ENCODE results near the gene ENO2. TPM values are rescaled to one million over a fixed set of nuclear protein-coding genes. Genes with fewer than 3 reads are reported as not detected.

ENO2 gene
- total RNA-seq, 1 donor from 2014 or later = 12.6 TPM

DNA sequence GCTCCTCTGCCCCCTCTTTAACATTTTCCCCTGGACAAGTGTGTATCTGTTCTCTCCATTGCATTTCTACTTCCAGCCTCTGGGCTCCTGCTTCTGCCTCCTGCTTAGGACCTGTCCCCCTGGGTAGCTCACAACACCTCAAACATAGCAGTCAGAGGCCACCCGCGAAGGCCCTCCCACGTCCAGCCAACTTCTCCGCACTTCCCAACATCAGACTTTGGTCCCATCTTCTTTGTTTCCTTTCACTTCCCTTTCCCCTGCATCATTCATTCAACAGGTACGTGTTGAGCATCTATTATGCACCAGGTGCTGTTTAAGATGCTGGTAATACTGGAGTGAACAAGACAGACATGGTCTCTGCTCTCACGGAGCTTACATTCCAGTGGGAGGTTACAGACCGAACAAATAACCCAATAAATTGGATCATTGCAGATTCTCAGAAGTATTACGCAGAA, 32.6 kb downstream of the ENO2 start:
- no peak for DNase-seq (ENCODE audit: low read depth, low spot score)

DNA sequence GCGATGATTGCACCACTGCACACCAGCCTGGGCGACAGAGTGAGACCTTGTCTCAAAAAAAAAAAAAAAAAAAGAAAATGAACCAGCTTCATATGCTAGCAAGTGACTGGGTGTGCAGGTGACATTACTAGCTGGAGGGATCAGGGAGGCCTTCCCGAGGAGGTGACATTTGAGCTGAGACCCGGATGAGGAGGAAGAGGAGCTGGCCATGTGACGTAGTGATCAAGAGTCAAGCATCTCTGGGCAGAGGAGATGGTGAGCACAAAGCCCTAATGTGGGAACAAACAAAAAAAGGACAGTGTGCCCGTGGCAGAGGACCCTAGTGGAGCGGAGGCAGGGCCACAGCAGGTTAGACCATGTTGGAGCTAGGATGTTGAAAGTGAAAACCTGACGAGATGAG, 33.2 kb downstream of the ENO2 start:
- no peak for DNase-seq (ENCODE audit: low read depth, low spot score)

DNA sequence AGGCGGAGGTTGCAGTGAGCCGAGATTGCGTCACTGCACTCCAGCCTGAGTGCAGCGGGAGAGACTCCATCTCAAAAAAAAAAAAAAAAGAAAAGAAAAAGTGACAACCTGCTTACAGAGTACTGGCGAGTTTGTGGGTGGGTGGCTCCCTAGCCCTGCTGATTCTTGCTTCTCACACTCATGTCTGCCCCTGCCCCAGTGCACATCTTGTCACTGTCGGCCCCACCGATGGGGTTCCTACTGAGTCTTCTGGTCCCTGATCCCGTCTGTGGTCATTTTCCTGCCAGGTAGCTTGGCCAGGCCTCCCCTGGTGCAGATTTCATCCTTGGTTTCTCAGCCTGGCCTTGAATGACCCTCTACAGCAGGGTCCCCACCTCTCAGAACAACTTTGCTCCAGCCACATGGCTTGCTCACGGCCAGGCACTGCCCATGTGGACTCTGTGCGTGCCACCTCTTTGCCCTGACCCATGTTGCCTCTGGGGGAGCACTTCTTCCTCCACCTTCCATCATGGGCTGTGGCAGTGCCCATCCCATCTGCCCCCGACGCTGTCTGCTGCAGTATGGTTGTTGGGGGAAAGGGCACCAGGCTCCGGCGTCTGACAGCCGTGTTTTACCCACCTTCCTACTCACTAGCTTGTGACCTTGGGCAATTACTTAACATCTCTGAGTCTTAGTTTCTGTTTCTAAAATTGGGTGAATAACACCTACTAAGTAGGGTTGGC, 34.7 kb downstream of the ENO2 start:
- DNase-seq (ENCODE audit: low read depth, low spot score) = no peak

DNA sequence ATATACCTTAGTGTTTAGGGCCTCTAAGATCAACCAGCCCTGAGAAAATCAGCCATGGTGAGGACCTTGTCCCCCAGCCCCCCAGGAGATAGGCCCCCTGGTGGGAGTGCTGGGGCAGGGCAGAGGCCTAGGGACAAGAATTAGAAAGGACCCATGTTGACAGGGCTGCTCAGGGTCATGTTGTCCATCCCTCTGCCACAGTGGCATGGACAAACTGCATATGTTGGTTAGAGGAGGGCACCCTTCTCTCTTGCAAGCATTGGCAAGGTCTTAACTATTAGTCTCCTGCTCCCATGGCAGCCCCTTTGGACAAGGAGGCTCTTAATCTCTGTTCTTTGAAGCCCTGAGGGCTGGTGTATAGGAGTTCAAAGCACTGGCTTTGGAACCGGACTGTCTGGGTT, 36.0 kb downstream of the ENO2 start:
- no peak for DNase-seq (ENCODE audit: low read depth, low spot score)

DNA sequence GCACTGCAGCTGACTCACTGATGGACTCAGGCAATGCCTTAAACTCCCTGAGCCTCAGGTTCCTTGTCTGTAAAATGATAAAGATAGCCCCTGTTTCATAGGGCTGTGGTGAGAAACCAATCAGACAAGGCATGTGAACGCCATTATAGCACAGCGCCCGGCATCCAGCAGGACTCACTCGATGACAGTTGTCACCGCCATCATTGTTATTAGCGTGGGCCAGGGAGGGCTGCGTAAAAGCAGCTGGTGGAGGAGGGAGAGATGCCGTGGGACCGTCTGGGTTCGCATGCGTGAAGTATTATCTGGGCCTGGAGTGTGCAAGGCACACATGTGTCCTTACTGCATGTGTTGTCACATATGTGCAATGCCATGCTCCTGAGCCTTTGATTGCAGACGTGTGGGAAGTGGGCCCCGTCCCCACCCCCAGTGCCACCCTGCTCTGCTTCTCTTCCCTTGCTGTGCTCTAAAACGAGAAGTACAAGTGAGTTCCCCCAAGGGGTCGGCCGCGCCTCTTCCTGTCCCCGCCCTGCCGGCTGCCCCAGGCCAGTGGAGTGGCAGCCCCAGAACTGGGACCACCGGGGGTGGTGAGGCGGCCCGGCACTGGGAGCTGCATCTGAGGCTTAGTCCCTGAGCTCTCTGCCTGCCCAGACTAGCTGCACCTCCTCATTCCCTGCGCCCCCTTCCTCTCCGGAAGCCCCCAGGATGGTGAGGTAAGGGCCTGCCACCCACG, 36.6 kb downstream of the ENO2 start, which contains the start of gene PTPN6:
Gene PTPN6, plus strand, starts transcription at position 546 of the 730 bp plus-strand sequence. Its CDS starts 157 bp downstream, at position 703.
- DNase-seq (ENCODE audit: low read depth, low spot score) = no peak

DNA sequence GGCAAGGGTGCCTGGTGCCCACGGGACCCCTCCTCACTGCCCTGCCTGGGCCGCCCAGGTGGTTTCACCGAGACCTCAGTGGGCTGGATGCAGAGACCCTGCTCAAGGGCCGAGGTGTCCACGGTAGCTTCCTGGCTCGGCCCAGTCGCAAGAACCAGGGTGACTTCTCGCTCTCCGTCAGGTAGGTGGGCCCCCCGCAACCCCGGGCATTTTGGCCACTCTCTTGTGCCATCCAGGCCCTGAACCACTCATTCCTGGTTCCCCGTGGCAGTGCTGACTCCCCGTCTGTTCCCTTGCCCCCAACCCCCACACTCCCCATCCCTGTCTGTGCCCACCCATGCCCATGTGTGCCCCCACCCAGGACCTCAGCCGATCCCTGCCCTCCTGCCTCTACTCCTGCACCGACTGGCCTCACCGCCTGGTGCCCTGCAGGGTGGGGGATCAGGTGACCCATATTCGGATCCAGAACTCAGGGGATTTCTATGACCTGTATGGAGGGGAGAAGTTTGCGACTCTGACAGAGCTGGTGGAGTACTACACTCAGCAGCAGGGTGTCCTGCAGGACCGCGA, 37.3 kb downstream of the ENO2 start:
- DNase-seq (ENCODE audit: low read depth, low spot score) = no peak

DNA sequence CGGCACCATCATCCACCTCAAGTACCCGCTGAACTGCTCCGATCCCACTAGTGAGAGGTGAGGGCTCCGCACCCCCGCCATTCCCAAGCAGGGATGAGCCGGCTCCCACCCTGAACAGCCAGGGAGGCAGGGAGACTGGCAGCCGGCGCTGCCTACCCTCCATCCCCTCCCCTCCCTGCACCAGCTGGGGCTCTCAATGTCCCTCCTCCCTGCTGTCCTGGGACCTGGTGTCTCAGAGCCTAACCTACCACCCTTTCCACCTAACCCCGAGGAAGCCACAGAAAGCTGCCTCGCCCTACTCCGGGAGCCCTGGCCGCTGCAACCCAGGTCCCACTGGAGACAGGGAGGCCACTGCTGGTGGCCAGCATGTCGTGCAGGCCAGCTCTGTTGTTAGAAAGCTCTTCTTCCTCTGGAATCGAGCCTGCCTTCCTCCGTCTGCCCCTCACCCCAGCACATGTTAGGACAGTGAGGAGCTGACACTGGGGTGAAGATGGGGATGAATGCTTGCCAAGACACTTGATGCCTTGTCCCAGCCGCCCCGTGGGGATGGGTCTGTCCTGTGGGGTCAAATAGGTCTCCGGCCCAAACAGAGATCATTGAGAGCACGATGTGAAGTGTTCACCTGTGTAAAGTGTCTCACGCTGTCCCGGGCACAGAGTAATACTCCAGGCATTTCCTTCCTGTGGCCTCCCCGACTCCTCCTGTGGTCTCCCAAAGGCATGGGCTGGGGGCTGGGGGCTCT, 37.9 kb downstream of the ENO2 start:
- no peak for DNase-seq (ENCODE audit: low read depth, low spot score)

DNA sequence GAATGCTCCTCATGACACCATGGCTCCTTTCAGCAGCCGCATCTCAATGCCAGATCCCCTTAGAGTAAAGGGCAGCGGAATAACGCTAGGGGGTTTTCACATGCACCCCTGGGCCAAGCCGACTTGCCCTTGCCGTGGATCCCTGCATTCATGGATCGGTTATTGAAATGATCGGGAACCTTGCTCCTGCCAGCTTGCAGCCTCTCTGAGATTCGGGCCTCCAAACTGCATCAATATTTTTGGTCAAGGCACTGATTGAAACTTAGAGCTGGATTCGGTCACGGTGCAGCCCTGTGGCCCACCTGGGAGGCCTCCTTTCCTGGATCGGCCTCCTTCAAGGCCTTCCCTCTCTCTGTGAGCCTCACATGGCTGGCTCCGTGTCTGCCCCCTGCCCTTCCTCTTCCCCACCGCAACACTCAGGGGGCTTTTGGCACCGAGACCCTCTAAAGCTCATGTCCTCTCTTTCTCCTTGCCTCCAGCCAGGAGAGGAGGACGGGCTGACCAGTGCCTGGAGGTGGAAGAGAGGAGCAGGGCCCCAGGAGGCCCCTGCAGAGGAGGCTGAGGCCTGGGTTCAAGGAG, 38.6 kb downstream of the ENO2 start:
- DNase-seq (ENCODE audit: low read depth, low spot score) = no peak

DNA sequence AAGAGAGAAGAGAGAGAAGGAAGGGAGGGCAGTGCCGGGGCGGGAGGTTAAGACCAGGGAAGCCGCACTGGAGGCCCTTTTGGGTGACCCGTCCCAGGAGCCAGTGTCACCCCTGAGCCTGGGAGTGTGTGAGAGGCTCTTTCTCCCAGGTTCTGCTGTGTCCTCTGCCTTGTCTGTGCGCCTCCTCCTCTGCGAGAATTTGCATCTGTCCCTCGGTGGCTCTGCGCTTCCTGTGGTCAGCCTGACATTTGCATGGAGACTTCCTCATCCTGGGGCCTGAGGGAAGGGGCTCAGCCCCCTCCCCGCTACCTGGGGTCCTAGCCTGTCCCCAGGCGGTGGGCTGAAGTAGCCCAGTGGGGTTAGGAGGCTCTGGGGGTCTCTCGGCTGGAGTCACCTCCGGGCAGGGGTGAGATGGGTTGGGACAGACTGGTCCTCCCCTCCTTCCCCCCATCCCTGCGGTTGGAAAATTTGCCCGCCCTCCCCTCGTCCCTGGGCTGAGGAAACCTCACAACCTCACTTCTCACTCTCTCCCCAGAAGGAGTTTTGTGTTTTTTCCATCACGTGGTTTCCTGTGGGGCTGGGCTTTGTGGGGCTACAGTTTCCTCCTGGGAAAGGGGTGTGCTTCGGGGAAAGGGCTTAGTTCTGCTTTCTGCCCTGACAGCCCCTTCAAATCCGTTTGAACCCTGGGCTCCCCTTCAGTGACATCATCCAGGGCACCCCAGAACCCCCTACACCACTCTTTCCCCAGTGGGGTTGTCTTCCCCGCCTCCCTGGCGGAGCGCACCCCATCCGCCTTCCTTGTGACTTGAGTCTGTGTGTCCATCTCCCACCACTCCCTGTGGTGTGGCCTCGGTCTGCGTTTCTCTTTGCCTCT, 39.3 kb downstream of the ENO2 start:
- no peak for DNase-seq (ENCODE audit: low read depth, low spot score)

DNA sequence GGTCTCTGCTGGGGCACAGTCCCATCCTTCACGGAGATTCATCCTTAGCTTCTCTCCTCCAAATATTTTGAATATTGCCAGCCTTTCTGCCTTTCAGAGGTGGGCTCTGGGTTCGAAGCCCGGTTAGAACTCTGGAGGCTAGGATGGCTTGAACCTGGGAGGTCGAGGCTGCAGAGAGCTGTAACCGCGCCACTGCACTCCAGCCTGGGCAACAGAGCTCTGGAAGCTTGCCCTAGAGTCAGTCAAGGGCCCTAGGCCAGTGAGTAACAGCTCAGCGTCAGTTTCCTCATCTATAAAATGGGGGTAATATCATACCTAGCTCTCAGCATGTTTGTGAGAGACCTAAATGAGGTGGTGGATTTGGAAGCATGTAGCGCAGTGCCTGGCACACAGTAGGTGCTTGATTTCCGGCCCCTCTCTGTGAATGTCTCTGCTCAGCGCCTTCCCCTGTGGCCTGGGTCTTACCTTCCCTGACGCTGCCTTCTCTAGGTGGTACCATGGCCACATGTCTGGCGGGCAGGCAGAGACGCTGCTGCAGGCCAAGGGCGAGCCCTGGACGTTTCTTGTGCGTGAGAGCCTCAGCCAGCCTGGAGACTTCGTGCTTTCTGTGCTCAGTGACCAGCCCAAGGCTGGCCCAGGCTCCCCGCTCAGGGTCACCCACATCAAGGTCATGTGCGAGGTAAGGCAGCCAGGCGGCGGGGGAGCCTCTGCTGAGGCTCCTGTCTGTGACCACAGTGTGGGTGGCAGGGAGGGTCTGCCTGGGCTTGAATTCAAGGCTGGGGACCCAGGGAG, 40.1 kb downstream of the ENO2 start:
- DNase-seq (ENCODE audit: low read depth, low spot score) = no peak

DNA sequence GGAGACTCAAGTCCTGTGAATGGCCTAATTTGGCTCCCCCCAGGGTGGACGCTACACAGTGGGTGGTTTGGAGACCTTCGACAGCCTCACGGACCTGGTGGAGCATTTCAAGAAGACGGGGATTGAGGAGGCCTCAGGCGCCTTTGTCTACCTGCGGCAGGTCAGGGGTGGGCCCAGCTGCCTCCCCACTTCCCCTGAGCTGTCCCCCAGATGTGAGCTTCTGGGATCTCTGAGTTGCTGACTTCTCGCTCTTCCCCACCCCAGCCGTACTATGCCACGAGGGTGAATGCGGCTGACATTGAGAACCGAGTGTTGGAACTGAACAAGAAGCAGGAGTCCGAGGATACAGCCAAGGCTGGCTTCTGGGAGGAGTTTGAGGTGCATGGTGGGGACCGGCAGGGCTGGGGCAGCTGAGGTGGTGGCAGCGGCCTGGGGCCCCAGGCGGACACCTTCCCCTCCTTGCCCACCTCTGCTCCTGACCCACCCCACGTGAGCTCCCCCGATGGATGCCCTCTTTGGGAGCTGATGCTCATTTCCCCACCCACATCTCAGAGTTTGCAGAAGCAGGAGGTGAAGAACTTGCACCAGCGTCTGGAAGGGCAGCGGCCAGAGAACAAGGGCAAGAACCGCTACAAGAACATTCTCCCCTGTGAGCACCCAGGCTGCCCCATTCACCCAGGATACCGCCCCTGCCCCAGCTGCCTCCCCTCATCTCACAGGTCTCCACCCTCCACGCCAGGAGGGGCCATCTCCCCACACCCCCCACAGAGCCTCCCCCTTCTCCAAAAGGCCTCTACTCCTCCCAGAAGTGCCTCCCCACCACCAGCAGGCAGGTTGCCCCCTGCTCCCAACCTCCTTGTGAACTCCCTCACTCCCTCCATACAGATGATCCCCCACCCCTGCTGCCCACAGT, 41.0 kb downstream of the ENO2 start:
- no peak for DNase-seq (ENCODE audit: low read depth, low spot score)

DNA sequence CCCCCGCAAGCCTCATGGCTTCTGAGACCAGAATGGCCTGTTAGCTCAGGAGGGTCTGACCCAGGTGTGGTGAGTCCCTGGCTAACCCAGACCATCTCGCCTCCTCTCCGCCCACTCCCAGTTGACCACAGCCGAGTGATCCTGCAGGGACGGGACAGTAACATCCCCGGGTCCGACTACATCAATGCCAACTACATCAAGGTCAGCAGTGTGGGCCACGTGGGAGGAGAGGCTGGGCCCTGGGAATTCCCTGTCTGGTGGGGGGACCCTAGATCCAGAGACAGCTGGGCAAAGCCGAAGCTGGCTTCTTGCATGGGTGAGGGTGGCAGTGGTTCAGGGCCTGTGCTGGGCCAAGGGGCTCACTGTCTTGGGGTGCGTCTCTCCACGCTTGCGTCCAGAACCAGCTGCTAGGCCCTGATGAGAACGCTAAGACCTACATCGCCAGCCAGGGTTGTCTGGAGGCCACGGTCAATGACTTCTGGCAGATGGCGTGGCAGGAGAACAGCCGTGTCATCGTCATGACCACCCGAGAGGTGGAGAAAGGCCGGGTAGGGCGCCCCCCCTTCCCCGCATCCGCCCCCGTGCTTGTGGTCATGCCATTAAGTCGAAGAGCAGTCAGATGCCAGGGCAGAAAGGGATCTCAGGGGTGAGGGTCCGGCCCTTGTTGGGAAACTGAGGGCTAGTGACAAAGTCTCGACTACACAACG, 41.8 kb downstream of the ENO2 start:
- DNase-seq (ENCODE audit: low read depth, low spot score) = no peak

DNA sequence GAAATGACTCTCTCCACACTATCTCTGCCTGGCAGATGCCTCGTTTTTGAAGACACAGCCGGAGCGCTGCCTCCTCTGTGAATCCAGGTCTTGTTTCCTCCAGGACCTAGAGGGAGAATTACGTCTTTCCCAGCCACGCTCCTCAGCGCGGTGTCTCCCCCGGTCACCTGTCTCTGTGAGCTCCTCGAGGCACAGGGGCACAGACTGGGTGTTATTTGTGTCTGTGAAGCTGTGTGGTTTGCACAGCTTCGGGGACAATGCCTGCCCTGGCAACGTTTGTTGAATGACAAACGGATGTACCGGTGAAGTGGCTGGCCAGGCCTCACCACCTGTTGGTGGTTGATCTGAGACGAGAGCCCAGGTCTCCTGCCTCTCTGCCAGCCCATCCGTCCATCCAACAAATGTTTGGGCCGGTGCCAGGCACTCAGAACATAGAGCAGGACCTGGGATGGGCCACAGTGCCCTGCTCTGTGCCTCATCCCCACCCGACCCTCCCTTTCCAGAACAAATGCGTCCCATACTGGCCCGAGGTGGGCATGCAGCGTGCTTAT, 42.8 kb downstream of the ENO2 start:
- no peak for DNase-seq (ENCODE audit: low read depth, low spot score)

DNA sequence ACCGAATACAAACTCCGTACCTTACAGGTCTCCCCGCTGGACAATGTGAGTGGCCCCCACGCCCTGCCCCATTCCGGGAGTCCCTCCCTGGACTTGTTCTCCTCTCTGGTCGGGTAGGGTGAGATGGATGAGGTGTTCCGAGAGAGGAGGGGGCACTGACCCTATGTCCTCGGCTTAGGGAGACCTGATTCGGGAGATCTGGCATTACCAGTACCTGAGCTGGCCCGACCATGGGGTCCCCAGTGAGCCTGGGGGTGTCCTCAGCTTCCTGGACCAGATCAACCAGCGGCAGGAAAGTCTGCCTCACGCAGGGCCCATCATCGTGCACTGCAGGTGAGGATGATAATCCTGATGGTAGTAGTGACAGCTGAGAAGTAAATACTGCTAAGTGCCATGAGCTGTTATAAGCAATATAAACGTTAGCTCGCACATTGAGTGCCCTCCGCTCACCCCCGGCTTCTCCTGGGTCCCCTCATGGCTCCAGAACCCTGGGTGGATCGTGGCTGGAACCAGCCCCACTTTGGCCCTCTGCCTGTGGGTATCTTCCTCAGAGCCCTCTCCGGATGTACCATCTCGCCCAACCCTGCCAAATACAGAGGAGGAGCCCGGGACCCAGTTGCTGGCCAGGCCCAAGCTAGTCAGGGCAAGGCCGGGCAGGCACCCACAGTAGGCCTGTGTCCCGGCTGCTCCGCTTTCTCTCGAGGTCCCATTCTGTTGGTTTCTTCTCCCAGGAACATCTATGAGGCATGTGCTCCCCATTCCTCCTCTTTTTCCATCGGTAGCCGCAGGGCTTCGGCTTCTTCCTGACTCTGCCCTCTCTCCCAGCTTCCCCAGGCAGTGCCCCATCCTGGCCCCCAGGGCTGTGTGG, 43.6 kb downstream of the ENO2 start:
- no peak for DNase-seq (ENCODE audit: low read depth, low spot score)

DNA sequence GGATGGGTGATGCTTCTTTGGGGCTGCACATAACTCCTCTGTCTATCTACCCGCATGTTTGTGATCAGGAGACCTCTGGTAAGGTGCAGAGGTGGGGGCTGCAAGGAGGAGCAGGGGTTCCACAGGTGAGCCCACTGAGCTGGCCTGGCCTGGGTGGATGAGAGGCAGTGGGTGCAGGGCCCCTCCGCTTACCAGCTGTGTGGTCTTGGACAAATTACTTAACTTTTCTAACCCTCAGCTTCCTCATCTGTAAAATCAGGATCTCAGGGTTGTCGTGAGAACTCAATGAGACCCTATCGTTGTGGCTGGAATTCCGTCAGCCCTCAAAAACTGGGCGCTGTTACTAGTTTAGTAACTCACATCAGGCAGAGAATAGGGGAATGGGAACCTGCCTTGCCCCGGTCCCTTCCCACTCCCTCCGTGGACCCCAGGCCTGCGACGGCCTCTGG, 44.3 kb downstream of the ENO2 start:
- DNase-seq (ENCODE audit: low read depth, low spot score) = no peak

DNA sequence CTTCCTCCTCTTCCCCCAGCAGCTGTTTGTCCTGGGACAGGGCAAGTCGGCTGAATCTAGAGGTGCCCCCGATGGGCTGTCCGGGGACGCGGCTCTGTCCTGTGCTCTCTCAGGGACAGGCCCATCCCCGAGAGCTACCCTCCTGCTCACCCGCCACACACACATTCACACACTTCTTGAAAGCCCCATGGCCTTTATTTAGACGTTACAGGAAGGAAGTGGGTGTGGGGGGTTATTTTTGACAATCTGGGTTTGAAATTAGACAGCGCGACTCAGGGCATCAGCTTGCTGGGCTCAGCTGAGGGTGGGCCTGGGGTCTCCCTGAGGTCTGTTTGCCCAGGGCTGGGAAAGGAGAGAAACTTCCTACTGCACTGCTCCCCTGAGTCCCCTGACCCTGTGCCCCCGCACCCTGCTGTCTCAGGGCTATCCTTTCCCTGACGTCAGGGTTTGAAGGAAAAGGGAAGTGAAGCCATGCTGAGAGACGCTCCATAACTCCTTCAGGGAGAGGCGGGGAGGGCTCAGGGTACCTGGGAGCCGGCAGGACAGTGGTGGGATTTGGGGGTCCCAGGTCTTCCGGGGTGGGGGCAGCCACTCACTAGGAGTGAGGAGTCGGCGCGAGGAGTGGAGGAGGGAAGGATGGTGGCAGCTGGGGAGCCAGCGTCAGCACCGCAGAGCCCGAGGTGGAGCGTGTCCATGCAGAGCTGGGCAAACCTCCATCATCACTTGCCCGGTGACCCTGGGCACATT, 44.9 kb downstream of the ENO2 start:
- DNase-seq (ENCODE audit: low read depth, low spot score) = no peak

Data from pulmonary artery endothelial cell (primary cell).